HCT116 (cell line): ENCODE measurements around the gene MEAK7.

Source experiments
- CTCF ChIP-seq, 3 experiments: fragments of 200-600 bp in 1 of 3; sonication (generic) in 1 of 3; IDR thresholded peaks in 2 of 3; conservative IDR thresholded peaks in 1 of 3; 2 replicates each; pipeline ENCODE4 v1.5.1; 2012 to 2017; ENCODE audit warnings: low read depth in 2 of 3, low read length in 2 of 3, antibody characterized with exemption in 1 of 3, borderline replicate concordance in 1 of 3, control low read depth in 1 of 3, mild to moderate bottlenecking in 1 of 3, mixed read lengths in 1 of 3, mixed run types in 1 of 3, moderate library complexity in 1 of 3; ENCODE audit not compliant: insufficient read depth in 1 of 3
- JUND ChIP-seq: IDR thresholded peaks from 2 replicates; pipeline ENCODE4 v1.6.1; 2012
- MAX ChIP-seq: IDR thresholded peaks from 2 replicates; pipeline ENCODE4 v1.6.1; 2012
- POLR2AphosphoS5 ChIP-seq: IDR thresholded peaks from 2 replicates; pipeline ENCODE4 v1.6.1; 2011; ENCODE audit warnings: mild to moderate bottlenecking, low read depth, low read length, moderate library complexity
- YY1 ChIP-seq: IDR thresholded peaks from 2 replicates; pipeline ENCODE4 v1.6.1; 2011; ENCODE audit warnings: low read length, low read depth, moderate library complexity, mild to moderate bottlenecking; ENCODE audit not compliant: insufficient replicate concordance; ENCODE audit errors: extremely low read depth

GRCh38 chr16:84489131-84489530 is 15.3 kb downstream of the MEAK7 start:
- no peak for TF ChIP-seq CTCF (IDR thresholded peaks at IDR 0.05 in 2 of 3, conservative IDR thresholded peaks at IDR 0.05 in 1 of 3; ENCODE audit: borderline replicate concordance in 1 of 3, insufficient read depth in 1 of 3, low read depth in 2 of 3, low read length in 2 of 3)
- TF ChIP-seq YY1: no peak
- TF ChIP-seq POLR2AphosphoS5: no peak
- TF ChIP-seq JUND: no peak
- no peak for TF ChIP-seq MAX
